ENCODE results near the gene ATP8A2. TPM values are rescaled to one million over a fixed set of nuclear protein-coding genes. Genes with fewer than 3 reads are reported as not detected.

The ATP8A2 gene
- total RNA-seq, 1 donor from 2014 or later: not detected

DNA sequence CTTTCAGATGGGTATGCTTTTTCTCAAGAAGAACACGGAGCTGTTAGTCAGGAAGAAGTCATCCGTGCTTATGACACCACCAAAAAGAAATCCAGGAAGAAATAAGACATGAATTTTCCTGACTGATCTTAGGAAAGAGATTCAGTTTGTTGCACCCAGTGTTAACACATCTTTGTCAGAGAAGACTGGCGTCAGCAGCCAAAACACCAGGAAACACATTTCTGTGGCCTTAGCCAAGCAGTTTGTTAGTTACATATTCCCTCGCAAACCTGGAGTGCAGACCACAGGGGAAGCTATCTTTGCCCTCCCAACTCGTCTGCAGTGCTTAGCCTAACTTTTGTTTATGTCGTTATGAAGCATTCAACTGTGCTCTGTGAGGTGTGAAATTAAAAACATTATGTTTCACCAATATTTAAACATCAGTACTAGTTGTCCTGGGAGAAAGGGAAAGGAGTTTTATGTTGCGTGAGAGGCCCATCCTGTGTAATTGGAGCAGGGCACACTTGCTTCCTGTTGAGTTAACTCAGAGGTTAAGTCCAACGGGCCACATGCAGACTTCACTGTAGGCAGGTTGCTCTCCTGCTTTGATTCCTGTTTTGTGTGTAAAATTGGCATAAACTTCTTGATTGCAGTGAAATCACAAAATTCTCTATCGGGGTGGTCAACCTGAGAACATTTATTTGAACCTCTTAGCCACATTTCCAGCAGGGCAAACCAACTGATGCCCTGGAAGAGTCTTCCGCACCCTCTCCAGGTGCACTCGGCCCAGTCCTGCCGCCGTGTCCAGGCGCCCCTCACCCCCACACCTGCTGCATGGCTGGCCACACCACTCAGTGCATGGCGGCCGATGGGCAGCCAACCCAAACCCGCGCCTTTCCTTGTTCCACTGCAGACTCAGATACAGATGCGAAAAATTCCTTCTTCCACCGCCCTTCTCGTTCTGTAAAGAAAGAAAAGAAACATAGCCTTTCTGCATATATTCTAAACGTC is 648.4 kb downstream of the ATP8A2 start:
- no peaks in the 10 kb centered on the region for H3K27me3 ChIP-seq (ENCODE audit: control insufficient read depth, insufficient read depth, low read length)
- TF ChIP-seq, protein P1, sequence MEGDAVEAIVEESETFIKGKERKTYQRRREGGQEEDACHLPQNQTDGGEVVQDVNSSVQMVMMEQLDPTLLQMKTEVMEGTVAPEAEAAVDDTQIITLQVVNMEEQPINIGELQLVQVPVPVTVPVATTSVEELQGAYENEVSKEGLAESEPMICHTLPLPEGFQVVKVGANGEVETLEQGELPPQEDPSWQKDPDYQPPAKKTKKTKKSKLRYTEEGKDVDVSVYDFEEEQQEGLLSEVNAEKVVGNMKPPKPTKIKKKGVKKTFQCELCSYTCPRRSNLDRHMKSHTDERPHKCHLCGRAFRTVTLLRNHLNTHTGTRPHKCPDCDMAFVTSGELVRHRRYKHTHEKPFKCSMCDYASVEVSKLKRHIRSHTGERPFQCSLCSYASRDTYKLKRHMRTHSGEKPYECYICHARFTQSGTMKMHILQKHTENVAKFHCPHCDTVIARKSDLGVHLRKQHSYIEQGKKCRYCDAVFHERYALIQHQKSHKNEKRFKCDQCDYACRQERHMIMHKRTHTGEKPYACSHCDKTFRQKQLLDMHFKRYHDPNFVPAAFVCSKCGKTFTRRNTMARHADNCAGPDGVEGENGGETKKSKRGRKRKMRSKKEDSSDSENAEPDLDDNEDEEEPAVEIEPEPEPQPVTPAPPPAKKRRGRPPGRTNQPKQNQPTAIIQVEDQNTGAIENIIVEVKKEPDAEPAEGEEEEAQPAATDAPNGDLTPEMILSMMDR (IDR thresholded peaks at IDR 0.05; ENCODE audit: insufficient read depth, low read length, severe bottlenecking): no peak
- FAIRE-seq (peak; percentile 13), DNase-seq (ENCODE audit: low read depth) (peak; percentile 81)
- no peaks in the 10 kb centered on the region for H3K36me3 ChIP-seq (ENCODE audit: control insufficient read depth, insufficient read depth, low read length)
- no peak overlapping the region for H3K4me3 ChIP-seq (ENCODE audit: low read depth, low read length)

DNA sequence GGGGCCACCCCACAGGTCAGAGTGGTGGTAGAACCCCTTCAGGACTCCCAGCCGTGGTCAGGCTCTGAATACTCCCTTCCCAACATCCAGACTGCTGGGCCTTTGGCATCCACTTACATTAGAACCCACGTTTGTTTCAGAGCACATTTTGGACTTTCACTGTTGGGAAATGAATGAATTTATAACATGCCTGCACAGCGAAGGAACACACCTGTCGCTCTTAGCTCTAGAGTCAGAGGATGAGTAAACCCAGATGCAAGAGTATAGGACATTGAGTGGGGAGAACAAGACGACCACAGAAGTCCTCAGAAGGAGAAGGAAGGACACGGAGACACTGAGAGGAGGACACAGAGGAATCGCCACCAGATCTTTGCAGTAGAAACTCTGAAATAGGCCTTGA is 649.1 kb downstream of the ATP8A2 start:
- Histone ChIP-seq H3K27me3 (ENCODE audit: control insufficient read depth, insufficient read depth, low read length) (no peaks in the 10 kb centered on the region), H3K36me3 (ENCODE audit: control insufficient read depth, insufficient read depth, low read length) (no peaks in the 10 kb centered on the region), H3K4me3 (ENCODE audit: low read depth, low read length) (no peak overlapping the region)
- DNase-seq (ENCODE audit: low read depth) (no peak), FAIRE-seq (peak; percentile 28)
- TF ChIP-seq, protein P1 (IDR thresholded peaks at IDR 0.05; ENCODE audit: insufficient read depth, low read length, severe bottlenecking): no peak

DNA sequence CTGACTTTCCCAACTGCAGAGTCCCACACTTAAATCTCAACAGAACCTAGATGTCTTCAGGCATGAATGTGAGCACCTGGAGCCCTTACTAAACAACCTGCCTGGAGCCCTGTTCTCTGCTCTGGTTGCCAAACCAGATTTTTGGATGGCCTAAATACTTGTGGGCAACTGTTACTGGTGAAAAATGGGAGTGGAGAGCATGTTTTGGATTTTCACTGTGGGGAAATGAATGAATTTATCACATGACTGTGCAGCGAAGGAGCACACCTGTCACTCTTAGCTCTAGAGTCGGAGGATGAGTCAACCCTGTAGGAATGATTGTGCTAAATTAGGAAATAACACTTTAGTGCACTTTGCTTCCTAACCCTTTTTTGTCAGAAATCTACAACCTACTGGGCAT is 649.7 kb downstream of the ATP8A2 start:
- no peaks in the 10 kb centered on the region for H3K36me3 ChIP-seq (ENCODE audit: control insufficient read depth, insufficient read depth, low read length)
- FAIRE-seq (peak; percentile 36), DNase-seq (ENCODE audit: low read depth) (peak; percentile 62)
- H3K4me3 ChIP-seq (ENCODE audit: low read depth, low read length): no peak overlapping the region
- TF ChIP-seq, protein P1 (IDR thresholded peaks at IDR 0.05; ENCODE audit: insufficient read depth, low read length, severe bottlenecking): no peak
- H3K27me3 ChIP-seq (ENCODE audit: control insufficient read depth, insufficient read depth, low read length): no peaks in the 10 kb centered on the region

DNA sequence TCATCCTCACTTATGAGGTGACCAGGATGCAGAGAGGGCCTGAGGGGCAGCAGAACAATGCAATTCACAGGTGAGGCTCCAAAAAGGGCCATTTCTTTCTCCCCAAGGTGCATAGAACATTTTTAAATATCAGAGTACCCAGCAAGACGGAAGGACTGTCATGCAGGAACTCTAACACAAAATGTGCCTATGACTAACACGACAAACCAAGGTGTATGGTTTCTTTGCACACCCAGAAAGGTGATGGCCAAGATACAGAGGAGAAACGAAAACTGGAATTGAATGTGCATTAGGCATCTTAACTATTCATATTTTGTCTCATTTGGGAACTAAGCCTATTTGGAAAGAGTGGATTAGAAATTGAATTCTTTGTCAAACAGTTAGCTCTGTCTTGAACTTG is 650.2 kb downstream of the ATP8A2 start:
- DNase-seq (ENCODE audit: low read depth) (peak; percentile 7), FAIRE-seq (no peak)
- TF ChIP-seq, protein P1 (IDR thresholded peaks at IDR 0.05; ENCODE audit: insufficient read depth, low read length, severe bottlenecking): no peak
- H3K27me3 ChIP-seq (ENCODE audit: control insufficient read depth, insufficient read depth, low read length): no peaks in the 10 kb centered on the region
- H3K4me3 ChIP-seq (ENCODE audit: low read depth, low read length): no peak overlapping the region
- no peaks in the 10 kb centered on the region for H3K36me3 ChIP-seq (ENCODE audit: control insufficient read depth, insufficient read depth, low read length)

DNA sequence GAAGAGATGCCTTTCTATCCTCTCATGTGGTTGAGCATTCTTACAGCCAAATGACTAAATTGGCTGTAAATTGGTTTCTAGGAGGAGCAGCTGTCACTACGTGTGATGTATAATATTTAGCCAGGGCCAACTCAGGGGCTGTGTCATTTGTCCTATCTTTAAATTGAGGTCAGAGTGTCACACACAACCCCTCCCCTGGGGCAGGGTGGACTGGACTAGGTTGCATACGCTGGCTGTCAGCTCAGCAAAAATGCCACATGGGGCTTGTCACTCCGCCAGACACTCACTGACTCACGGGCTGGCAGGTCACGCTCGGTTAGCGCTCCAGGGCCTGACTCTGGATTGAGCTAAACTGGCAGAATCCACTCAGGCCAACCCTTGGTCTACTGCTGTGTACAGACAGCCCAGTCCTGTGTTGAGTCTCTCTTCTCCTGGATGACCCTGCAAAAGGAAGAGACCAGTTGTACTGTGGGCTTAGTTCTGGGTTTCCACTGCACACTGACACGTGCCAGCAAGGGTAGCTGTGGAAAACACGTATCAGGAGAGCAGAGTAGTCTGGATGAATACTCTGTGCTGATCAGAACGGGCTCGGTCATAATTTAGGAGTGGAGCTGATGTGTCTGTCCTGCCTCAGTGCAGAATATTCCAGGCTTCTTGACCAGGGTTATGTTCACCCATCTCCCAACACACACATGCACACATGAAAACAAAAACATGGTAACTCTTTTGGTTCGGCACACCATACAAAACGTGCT is 650.9 kb downstream of the ATP8A2 start:
- H3K27me3 ChIP-seq (ENCODE audit: control insufficient read depth, insufficient read depth, low read length): no peaks in the 10 kb centered on the region
- TF ChIP-seq, protein P1 (IDR thresholded peaks at IDR 0.05; ENCODE audit: insufficient read depth, low read length, severe bottlenecking): no peak
- DNase-seq (ENCODE audit: low read depth) (peak; percentile 58), FAIRE-seq (peak; percentile 75)
- no peak overlapping the region for H3K4me3 ChIP-seq (ENCODE audit: low read depth, low read length)
- no peaks in the 10 kb centered on the region for H3K36me3 ChIP-seq (ENCODE audit: control insufficient read depth, insufficient read depth, low read length)
